HG02610 (cell line): ENCODE data around the gene WDTC1.

Experiments used
- ATAC-seq: cut with Tn5 transposase; IDR thresholded peaks from one replicate; pipeline ENCODE4 v1.9.1; 2021; ENCODE audit warnings: mild to moderate bottlenecking, moderate library complexity; ENCODE audit not compliant: unreplicated experiment

The WDTC1 gene

GRCh38 chr1:27300341-27301051, 66.1 kb downstream of the WDTC1 start:
- ATAC-seq, result no peak

- no peak for ATAC-seq
Measured at GRCh38 chr1:27301052-27301422, 66.6 kb downstream of the WDTC1 start.

- no peak for ATAC-seq
Measured at GRCh38 chr1:27301582-27302199, 67.3 kb downstream of the WDTC1 start.

DNA sequence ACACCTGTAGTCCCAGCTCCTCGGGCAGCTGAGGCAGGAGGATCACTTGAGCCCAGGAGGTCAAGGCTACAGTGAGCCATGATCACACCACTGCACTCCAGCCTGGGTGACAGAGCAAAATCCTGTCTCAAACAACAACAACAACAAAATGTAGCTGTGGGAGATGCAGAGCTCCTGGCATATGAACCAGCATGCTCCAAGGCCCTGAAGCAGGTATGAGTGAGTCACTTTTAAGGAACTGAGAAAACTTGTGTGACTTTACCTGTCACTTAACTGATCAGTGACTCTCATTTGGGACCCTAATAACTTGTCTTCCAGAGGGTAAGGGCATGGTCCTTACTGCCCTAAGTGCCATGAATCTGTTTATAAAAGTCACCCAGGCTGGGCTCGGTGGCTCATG, 68.2 kb downstream of the WDTC1 start:
- no peak for ATAC-seq

DNA sequence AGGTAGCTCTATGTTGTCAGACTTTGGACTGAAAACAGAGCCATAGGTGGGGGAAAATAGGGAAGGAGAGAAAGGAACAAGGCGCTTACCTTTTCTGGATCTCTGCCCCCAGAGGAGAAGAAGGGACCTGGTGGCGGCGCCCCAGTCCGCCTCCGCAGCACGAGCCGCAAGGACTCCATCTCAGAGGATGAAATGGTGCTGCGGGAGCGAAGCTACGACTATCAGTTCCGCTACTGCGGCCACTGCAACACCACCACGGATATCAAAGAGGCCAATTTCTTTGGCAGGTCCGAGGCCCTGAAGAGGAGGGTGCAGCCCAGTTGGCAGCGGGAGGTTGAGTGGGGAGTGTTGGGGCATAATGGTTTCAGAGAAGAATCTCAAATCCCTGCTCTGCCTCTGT, 69.1 kb downstream of the WDTC1 start:
- ATAC-seq, result no peak

DNA sequence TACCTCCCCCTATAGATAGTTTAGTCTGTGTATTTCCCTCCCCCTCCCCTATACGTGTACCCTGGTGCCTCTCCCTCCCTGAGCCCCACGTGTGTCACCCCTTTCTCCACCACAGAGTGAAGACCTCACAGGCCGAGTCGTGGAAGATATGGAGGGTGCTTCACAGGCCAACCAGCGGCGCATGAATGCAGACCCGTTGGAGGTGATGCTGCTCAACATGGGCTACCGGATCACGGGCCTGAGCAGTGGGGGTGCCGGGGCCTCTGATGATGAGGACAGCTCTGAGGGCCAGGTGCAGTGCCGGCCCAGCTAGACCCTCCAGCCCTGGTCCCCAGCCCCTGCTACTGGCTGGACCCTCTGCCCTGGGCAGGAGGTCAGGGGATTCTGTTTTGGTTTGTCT, 71.6 kb downstream of the WDTC1 start:
- no peak for ATAC-seq

DNA sequence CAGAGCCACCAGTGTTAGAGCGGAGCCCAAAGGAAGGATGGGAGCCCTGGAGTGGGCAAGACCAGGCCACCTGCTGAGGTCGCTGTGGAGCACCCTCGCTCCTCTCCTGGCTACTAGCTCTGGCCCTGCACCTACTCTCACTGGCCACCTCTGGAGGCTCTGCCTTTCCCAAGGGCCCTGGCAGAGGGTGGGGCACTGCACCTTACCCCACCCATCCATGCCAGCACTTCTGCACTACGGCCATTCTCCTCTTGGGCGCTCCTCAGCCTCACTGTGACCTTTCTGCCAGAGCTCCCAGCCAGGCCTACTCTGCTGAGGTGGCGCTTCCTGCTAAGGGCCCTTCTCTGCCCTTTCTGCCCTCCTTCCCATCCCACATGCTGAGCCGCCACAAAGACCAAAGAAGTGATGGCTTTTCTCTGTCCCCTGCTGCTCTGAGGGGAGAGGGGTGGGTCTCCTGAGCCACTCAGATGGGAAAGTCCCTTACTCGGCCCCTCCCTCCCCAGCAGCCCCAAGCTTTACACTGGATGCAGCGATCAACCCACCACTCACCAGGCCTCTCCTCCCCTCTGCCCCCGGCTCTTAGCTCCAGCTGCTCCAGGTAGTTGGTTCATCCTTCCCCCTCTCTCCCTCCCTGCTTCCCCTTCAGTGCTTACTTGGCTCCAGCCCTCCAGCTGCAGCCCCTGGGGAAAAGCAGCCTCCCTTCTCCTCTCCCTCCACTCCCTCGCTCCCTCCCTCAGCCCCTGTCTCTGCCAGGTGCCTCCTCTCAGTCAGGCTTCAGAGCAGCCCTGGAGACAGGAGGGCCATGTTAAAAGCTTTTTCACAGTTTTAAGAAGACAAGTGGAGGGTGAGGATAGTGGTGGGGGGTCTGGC, 72.7 kb downstream of the WDTC1 start:
- no peak for ATAC-seq

DNA sequence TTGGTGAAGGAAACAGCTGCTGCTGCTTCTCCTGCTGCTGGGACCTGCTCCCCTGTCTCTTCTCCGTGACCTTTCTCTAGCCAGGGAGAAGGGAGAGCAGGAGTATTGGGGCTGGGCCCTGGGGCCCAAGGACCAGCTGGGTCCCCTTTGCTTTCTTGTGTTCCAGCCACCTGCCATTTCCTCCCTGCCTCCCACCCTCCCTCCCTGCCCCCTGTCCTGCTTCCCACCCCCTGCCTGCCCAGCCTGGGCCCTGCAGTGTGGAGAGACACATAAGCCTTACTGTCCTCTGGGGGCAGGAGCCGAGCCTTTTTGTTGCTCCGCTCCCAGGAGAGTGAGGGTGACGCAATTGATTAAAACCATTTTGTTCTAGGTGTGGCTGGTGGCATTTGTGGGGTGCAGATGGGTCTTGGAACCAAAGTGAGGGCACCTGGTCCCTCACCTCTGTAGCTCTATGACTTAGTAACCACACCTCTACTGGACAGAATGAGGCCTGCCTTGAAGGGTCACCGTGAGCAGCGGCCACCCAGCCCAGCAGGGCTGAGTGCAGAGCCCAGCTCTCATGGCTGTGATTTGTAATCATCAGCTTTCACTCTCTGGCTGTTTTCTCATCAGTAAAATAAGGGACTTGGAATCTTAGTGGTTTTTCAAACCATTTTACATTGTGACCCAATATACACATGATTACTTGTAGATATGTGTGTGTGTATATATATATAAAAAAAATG, 73.6 kb downstream of the WDTC1 start:
- ATAC-seq, result no peak

DNA sequence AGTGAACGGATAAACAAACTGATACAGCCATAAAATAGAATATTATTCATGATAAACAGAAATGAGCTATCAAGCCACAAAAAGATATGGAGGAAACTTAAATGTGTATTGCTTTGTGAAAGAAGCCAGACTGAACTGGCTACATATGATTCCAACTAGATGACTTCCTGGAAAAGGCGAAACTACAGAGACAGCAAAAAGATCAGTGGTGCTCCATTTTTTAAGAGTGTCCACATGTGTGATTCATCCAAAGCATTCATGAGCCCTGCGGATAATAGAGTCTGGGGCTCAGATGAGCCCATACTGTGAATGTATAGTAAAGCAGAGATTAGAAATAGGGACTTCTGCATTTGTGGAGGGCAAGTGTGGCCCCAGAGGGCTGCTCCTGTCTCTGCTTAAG, 79.7 kb downstream of the WDTC1 start:
- no peak for ATAC-seq

- ATAC-seq, result no peak
Measured at GRCh38 chr1:27314737-27315136, 80.3 kb downstream of the WDTC1 start.

- no peak for ATAC-seq
Measured at GRCh38 chr1:27316860-27317259, 82.4 kb downstream of the WDTC1 start.

GRCh38 chr1:27318136-27318535, 83.7 kb downstream of the WDTC1 start:
- ATAC-seq, result no peak

- ATAC-seq, result no peak
Measured at GRCh38 chr1:27318596-27318995, 84.2 kb downstream of the WDTC1 start.

- peak; percentile 96 for ATAC-seq
Measured at GRCh38 chr1:27321813-27322568, 87.6 kb downstream of the WDTC1 start, which contains the start of gene TMEM222. TMEM222 (plus strand) TSS chr1:27322163; CDS start chr1:27322198, 35 bp downstream.

GRCh38 chr1:27322569-27323240, 88.3 kb downstream of the WDTC1 start:
- no peak for ATAC-seq

- ATAC-seq, result no peak
Measured at GRCh38 chr1:27325286-27325685, 90.9 kb downstream of the WDTC1 start.

- ATAC-seq, result no peak
Measured at GRCh38 chr1:27327964-27328363, 93.5 kb downstream of the WDTC1 start.

DNA sequence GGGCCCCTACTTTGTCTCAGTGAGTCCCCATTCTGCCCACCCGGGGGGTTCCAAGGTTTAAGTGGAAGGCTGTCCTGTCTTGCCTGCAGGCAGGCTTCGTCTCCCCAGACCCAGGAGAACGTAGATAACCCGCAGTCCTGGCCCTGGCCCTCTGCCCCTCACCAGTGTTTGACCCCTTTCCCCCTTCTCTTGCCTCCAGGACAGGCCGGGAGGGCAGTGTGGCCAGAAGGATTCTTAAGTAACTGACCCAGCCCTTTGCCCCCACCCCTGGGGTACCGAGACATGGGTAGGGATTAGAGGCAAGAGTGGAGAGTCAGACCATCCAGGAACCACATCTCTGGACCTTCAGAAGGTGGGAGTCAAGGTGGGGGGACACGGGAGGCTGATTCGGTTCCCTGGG, 96.4 kb downstream of the WDTC1 start:
- ATAC-seq, result no peak

GRCh38 chr1:27331426-27331825, 97.0 kb downstream of the WDTC1 start:
- ATAC-seq, result no peak

DNA sequence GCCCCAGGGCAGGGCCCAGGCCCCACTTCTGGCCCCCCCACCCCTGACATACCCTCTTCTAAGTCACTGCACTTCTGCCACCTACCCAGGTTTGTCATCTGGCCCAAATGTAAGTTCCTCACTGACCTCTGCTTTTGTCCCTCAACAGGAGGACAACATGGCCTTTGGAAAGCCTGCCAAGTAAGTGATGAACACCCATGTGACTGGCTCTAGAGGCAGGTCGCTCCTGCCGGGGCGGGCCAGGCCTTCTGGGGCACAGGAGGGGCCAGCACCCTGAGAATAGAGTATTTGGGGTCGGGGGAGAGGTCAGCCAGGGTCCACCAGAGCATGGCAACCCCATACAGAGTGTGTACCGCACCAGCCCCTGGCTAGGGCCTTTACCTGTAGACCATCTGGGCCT, 97.5 kb downstream of the WDTC1 start:
- ATAC-seq, result no peak
